SK-N-SH treated with all-trans-retinoic acid at 6 μM for 48 hours (cell line): ENCODE measurements around the gene WDR73.

Experiments used
- ARNTL ChIP-seq: fragments of 450-650 bp; formaldehyde crosslinking; IDR thresholded peaks from 2 replicates; pipeline ENCODE4 v1.5.0; 2020; ENCODE audit warnings: low read depth, mild to moderate bottlenecking, moderate library complexity, borderline replicate concordance
- CSRNP3 ChIP-seq: fragments of 250-450 bp; sonication (Bioruptor Pico); IDR thresholded peaks from 2 replicates; pipeline ENCODE4 v1.5.1; 2021; ENCODE audit warnings: mild to moderate bottlenecking, moderate library complexity
- ESRRG ChIP-seq: fragments of 250-450 bp; sonication (Bioruptor Pico); IDR thresholded peaks from 2 replicates; pipeline ENCODE4 v1.6.1; 2021; ENCODE audit warnings: mild to moderate bottlenecking
- ISL1 ChIP-seq: fragments of 250-450 bp; sonication (Bioruptor Pico); IDR thresholded peaks from 2 replicates; pipeline ENCODE4 v2.1.2; 2022; ENCODE audit warnings: mild to moderate bottlenecking, moderate library complexity
- RARB ChIP-seq: fragments of 250-450 bp; sonication (Bioruptor Pico); IDR thresholded peaks from 2 replicates; pipeline ENCODE4 v1.8.0; 2021; ENCODE audit warnings: mild to moderate bottlenecking, moderate library complexity
- TOX ChIP-seq: fragments of 250-450 bp; sonication (Bioruptor Pico); IDR thresholded peaks from 2 replicates; pipeline ENCODE4 v1.8.0; 2021; ENCODE audit warnings: mild to moderate bottlenecking, moderate library complexity, borderline replicate concordance
- ZFP3 ChIP-seq: fragments of 250-450 bp; sonication (Bioruptor Pico); IDR thresholded peaks from 2 replicates; pipeline ENCODE4 v1.5.0; 2020; ENCODE audit warnings: mild to moderate bottlenecking, moderate library complexity
- ZNF8 ChIP-seq: fragments of 450-650 bp; formaldehyde crosslinking; IDR thresholded peaks from 2 replicates; pipeline ENCODE4 v1.5.0; 2020; ENCODE audit warnings: mild to moderate bottlenecking, moderate library complexity
- TF ChIP-seq, protein P1 (sequence below): fragments of 250-450 bp; sonication (Bioruptor Pico); IDR thresholded peaks from 2 replicates; pipeline ENCODE4 v1.8.0; 2020; ENCODE audit warnings: mild to moderate bottlenecking, moderate library complexity, borderline replicate concordance

- TF ChIP-seq RARB (CRISPR knock-in tag): no peak
- TF ChIP-seq ARNTL: no peak
- TF ChIP-seq, protein P1, sequence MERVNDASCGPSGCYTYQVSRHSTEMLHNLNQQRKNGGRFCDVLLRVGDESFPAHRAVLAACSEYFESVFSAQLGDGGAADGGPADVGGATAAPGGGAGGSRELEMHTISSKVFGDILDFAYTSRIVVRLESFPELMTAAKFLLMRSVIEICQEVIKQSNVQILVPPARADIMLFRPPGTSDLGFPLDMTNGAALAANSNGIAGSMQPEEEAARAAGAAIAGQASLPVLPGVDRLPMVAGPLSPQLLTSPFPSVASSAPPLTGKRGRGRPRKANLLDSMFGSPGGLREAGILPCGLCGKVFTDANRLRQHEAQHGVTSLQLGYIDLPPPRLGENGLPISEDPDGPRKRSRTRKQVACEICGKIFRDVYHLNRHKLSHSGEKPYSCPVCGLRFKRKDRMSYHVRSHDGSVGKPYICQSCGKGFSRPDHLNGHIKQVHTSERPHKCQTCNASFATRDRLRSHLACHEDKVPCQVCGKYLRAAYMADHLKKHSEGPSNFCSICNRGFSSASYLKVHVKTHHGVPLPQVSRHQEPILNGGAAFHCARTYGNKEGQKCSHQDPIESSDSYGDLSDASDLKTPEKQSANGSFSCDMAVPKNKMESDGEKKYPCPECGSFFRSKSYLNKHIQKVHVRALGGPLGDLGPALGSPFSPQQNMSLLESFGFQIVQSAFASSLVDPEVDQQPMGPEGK (CRISPR knock-in tag): no peak
- no peak for TF ChIP-seq CSRNP3 (CRISPR knock-in tag)
- TF ChIP-seq ISL1 (CRISPR knock-in tag): no peak
- TF ChIP-seq ZNF8 (CRISPR knock-in tag): no peak
- no peak for TF ChIP-seq ZFP3 (CRISPR knock-in tag)
- TF ChIP-seq ESRRG (CRISPR knock-in tag): no peak
- no peak for TF ChIP-seq TOX
Measured at GRCh38 chr15:84669726-84670125, 15.6 kb upstream of the WDR73 start.
